SK-N-SH treated with all-trans-retinoic acid at 6 μM for 48 hours (cell line): Measurements from ENCODE around the gene PTTG1IP.

Experiments
- ATAC-seq: fragments of 200-7000 bp; cut with Tn5 transposase; 3 replicates; pipeline ENCODE4 v1.9.1; 2020; ENCODE audit warnings: mild to moderate bottlenecking, moderate library complexity
- BACH2 ChIP-seq: fragments of 250-450 bp; sonication (Bioruptor Pico); IDR thresholded peaks from 2 replicates; pipeline ENCODE4 v1.9.0; 2021; ENCODE audit warnings: mild to moderate bottlenecking, borderline replicate concordance
- CREB5 ChIP-seq: fragments of 250-450 bp; sonication (Bioruptor Pico); IDR thresholded peaks from 2 replicates; pipeline ENCODE4 v1.5.1; 2020; ENCODE audit warnings: low read depth, mild to moderate bottlenecking, moderate library complexity
- CSDC2 ChIP-seq: fragments of 250-450 bp; sonication (Bioruptor Pico); IDR thresholded peaks from 2 replicates; pipeline ENCODE4 v1.5.0; 2020; ENCODE audit warnings: mild to moderate bottlenecking, moderate library complexity
- ESRRG ChIP-seq: fragments of 250-450 bp; sonication (Bioruptor Pico); IDR thresholded peaks from 2 replicates; pipeline ENCODE4 v1.6.1; 2021; ENCODE audit warnings: mild to moderate bottlenecking
- GLIS3 ChIP-seq: fragments of 250-450 bp; sonication (Bioruptor Pico); IDR thresholded peaks from 2 replicates; pipeline ENCODE4 v1.5.0; 2020; ENCODE audit warnings: mild to moderate bottlenecking, moderate library complexity
- ISL1 ChIP-seq: fragments of 250-450 bp; sonication (Bioruptor Pico); IDR thresholded peaks from 2 replicates; pipeline ENCODE4 v2.1.2; 2022; ENCODE audit warnings: mild to moderate bottlenecking, moderate library complexity
- OSR1 ChIP-seq: fragments of 250-450 bp; sonication (Bioruptor Pico); IDR thresholded peaks from 2 replicates; pipeline ENCODE4 v1.8.0; 2022; ENCODE audit warnings: moderate library complexity, mild to moderate bottlenecking, inconsistent platforms
- POU6F1 ChIP-seq: fragments of 250-450 bp; sonication (Bioruptor Pico); IDR thresholded peaks from 2 replicates; pipeline ENCODE4 v1.8.0; 2021; ENCODE audit warnings: low read depth, mild to moderate bottlenecking, moderate library complexity, borderline replicate concordance
- PPARA ChIP-seq: fragments of 250-450 bp; sonication (Bioruptor Pico); IDR thresholded peaks from 2 replicates; pipeline ENCODE4 v1.5.0; 2020; ENCODE audit warnings: mild to moderate bottlenecking, borderline replicate concordance
- RARB ChIP-seq: fragments of 250-450 bp; sonication (Bioruptor Pico); IDR thresholded peaks from 2 replicates; pipeline ENCODE4 v1.8.0; 2021; ENCODE audit warnings: mild to moderate bottlenecking, moderate library complexity
- SNAI2 ChIP-seq: fragments of 250-450 bp; sonication (Bioruptor Pico); IDR thresholded peaks from 2 replicates; pipeline ENCODE4 v1.5.0; 2020; ENCODE audit warnings: mild to moderate bottlenecking, moderate library complexity
- TOX ChIP-seq: fragments of 250-450 bp; sonication (Bioruptor Pico); IDR thresholded peaks from 2 replicates; pipeline ENCODE4 v1.8.0; 2021; ENCODE audit warnings: mild to moderate bottlenecking, moderate library complexity, borderline replicate concordance
- TSHZ2 ChIP-seq: fragments of 250-450 bp; sonication (Bioruptor Pico); IDR thresholded peaks from 2 replicates; pipeline ENCODE4 v1.5.0; 2020; ENCODE audit warnings: mild to moderate bottlenecking, moderate library complexity
- ZC3H10 ChIP-seq: fragments of 250-450 bp; sonication (Bioruptor Pico); IDR thresholded peaks from 2 replicates; pipeline ENCODE4 v1.5.1; 2021; ENCODE audit warnings: mild to moderate bottlenecking, moderate library complexity
- ZFP3 ChIP-seq: fragments of 250-450 bp; sonication (Bioruptor Pico); IDR thresholded peaks from 2 replicates; pipeline ENCODE4 v1.5.0; 2020; ENCODE audit warnings: mild to moderate bottlenecking, moderate library complexity
- ZFP30 ChIP-seq: fragments of 450-650 bp; formaldehyde crosslinking; IDR thresholded peaks from 2 replicates; pipeline ENCODE4 v1.5.0; 2022; ENCODE audit warnings: mild to moderate bottlenecking, moderate library complexity
- ZNF565 ChIP-seq: fragments of 450-650 bp; formaldehyde crosslinking; conservative IDR thresholded peaks from 2 replicates; pipeline ENCODE4 v1.5.0; 2020; ENCODE audit warnings: low read depth, mild to moderate bottlenecking, moderate library complexity
- ZNF70 ChIP-seq: fragments of 450-650 bp; formaldehyde crosslinking; IDR thresholded peaks from 2 replicates; pipeline ENCODE4 v1.5.0; 2020; ENCODE audit warnings: mild to moderate bottlenecking, moderate library complexity
- ZNF8 ChIP-seq: fragments of 450-650 bp; formaldehyde crosslinking; IDR thresholded peaks from 2 replicates; pipeline ENCODE4 v1.5.0; 2020; ENCODE audit warnings: mild to moderate bottlenecking, moderate library complexity
- TF ChIP-seq, protein P1 (sequence below): fragments of 250-450 bp; sonication (Bioruptor Pico); IDR thresholded peaks from 2 replicates; pipeline ENCODE4 v1.5.1; 2021; ENCODE audit warnings: mild to moderate bottlenecking, moderate library complexity

PTTG1IP gene

DNA sequence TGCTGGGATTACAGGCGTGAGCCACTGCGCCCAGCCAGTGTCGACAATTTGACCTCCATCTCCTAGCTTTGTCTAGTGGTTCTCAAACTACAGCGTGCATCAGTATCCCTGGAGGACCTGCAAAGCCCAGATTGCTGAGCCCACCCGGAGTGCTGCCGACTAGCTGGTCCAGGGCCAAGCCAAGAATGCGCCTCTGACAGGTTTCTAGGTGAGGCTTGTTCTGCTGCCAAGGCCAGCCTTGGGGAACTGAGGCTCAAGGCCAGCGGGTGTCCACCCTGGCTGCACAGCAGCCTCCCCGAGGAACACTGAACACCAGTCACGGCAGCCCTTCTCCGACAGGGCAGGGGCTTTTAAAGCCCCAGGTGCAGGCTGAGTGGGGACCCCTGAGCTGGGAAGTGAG lies 9.8 kb upstream of the PTTG1IP start:
- no peak for ATAC-seq

DNA sequence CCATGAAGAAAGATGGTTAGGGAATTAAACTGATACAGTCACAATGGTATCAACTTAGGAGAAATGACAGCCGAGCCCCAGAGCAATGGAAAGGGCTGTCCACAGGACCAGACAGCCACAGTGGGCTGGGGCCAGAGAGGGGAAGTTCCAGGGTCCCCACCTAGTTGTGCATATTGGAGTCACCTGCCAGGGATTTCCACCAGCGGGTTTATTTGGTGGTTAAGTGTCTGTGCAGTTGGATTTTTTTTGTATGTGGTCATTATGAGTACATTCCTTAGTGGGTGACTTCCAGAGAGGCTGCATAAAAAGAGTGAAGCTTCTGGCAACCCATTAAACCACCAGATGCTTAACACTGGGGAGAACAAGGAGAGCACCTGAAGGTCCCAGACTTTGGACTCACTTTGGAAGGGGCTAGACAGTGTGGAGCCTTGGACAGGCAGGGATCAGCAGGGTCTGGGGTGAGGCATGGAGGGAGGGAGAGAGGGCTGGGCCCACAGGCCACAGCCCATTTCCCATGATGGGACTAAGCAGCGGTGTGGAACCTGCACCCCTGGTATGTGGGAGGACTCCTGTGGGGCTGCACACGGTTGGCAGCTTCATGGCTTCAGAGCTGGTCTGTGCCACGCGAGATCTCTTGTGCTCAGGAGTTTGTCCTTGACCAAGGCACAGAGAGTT lies 7.8 kb upstream of the PTTG1IP start:
- ATAC-seq: peak; percentile 70
- no peak for TF ChIP-seq ISL1 (CRISPR knock-in tag)
- TF ChIP-seq GLIS3 (CRISPR knock-in tag): no peak
- TF ChIP-seq POU6F1 (CRISPR knock-in tag): no peak
- no peak for TF ChIP-seq CSDC2 (CRISPR knock-in tag)
- no peak for TF ChIP-seq OSR1 (CRISPR knock-in tag)
- no peak for TF ChIP-seq PPARA
- no peak for TF ChIP-seq ZFP30
- no peak for TF ChIP-seq ZFP3 (CRISPR knock-in tag)
- no peak for TF ChIP-seq RARB
- TF ChIP-seq BACH2: no peak
- TF ChIP-seq CREB5 (CRISPR knock-in tag): no peak
- no peak for TF ChIP-seq ZNF70 (CRISPR knock-in tag)
- TF ChIP-seq ESRRG (CRISPR knock-in tag): no peak

More for the DNA sequence above, 9.8 kb upstream of the PTTG1IP start:
- TF ChIP-seq TSHZ2 (CRISPR knock-in tag) (no peak), CREB5 (CRISPR knock-in tag) (no peak), ZFP30 (no peak), ZFP3 (CRISPR knock-in tag) (no peak), SNAI2 (CRISPR knock-in tag) (no peak), ESRRG (CRISPR knock-in tag) (no peak), OSR1 (CRISPR knock-in tag) (no peak), ZC3H10 (no peak), ISL1 (CRISPR knock-in tag) (no peak), BACH2 (no peak), TOX (no peak), ZNF565 (no peak), PPARA (no peak), RARB (no peak), POU6F1 (CRISPR knock-in tag) (no peak), CSDC2 (CRISPR knock-in tag) (no peak), ZNF8 (CRISPR knock-in tag) (no peak)
- TF ChIP-seq, protein P1, sequence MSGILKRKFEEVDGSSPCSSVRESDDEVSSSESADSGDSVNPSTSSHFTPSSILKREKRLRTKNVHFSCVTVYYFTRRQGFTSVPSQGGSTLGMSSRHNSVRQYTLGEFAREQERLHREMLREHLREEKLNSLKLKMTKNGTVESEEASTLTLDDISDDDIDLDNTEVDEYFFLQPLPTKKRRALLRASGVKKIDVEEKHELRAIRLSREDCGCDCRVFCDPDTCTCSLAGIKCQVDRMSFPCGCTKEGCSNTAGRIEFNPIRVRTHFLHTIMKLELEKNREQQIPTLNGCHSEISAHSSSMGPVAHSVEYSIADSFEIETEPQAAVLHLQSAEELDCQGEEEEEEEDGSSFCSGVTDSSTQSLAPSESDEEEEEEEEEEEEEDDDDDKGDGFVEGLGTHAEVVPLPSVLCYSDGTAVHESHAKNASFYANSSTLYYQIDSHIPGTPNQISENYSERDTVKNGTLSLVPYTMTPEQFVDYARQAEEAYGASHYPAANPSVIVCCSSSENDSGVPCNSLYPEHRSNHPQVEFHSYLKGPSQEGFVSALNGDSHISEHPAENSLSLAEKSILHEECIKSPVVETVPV (CRISPR knock-in tag): no peak
